IPS-18c (cell line): Measurements from ENCODE around the gene ANKRD27.
"Not testable (repeated sequence)": the region's sequence is repeated elsewhere in the genome, so short reads cannot be mapped to it uniquely, and the experiment has no call there.

Experiments used
- H3K4me3 ChIP-seq: 2 replicates; pipeline ENCODE4 v1.7.0; 2013; ENCODE audit warnings: low read depth, mild to moderate bottlenecking, low read length, moderate library complexity; ENCODE audit not compliant: insufficient read depth
- H3K9me3 ChIP-seq: one replicate; pipeline ENCODE4 v1.6.1; 2013; ENCODE audit warnings: mild to moderate bottlenecking, low read length, moderate library complexity; ENCODE audit not compliant: control insufficient read depth, insufficient read depth

The ANKRD27 gene

GRCh38 chr19:32595491-32595890 is 79.5 kb downstream of the ANKRD27 start:
- no peak overlapping the region for H3K4me3 ChIP-seq
- no peaks in the 10 kb centered on the region for H3K9me3 ChIP-seq

GRCh38 chr19:32594021-32594420 is 81.0 kb downstream of the ANKRD27 start:
- Histone ChIP-seq H3K4me3 (no peak overlapping the region), H3K9me3 (no peaks in the 10 kb centered on the region)

- not testable (repeated sequence) for H3K9me3 ChIP-seq, H3K4me3 ChIP-seq
Measured at GRCh38 chr19:32587747-32588504, 87.1 kb downstream of the ANKRD27 start.

GRCh38 chr19:32581705-32582179 is 93.2 kb downstream of the ANKRD27 start:
- peak overlapping the region; percentile 93 for H3K4me3 ChIP-seq
- H3K9me3 ChIP-seq = no peaks in the 10 kb centered on the region

- H3K9me3 ChIP-seq = no peaks in the 10 kb centered on the region
- H3K4me3 ChIP-seq = peak within 1 kb of the TSS; percentile 93
Measured at GRCh38 chr19:32580901-32581704, 93.9 kb downstream of the ANKRD27 start, which contains the start of gene PDCD5. PDCD5 (plus strand) TSS chr19:32581190; CDS start chr19:32581262, 72 bp downstream.

GRCh38 chr19:32580353-32580900 is 94.6 kb downstream of the ANKRD27 start:
- peak overlapping the region; percentile 93 for H3K4me3 ChIP-seq
- no peaks in the 10 kb centered on the region for H3K9me3 ChIP-seq

- no peak overlapping the region for H3K4me3 ChIP-seq
- H3K9me3 ChIP-seq = no peaks in the 10 kb centered on the region
Measured at GRCh38 chr19:32576790-32577189, 98.2 kb downstream of the ANKRD27 start.

- Histone ChIP-seq H3K9me3 (no peaks in the 10 kb centered on the region), H3K4me3 (no peak overlapping the region)
Measured at GRCh38 chr19:32573492-32573794, 101.5 kb downstream of the ANKRD27 start.

GRCh38 chr19:32572700-32573491 is 102.1 kb downstream of the ANKRD27 start:
- H3K9me3 ChIP-seq, H3K4me3 ChIP-seq: not testable (repeated sequence)

GRCh38 chr19:32571471-32572075 is 103.4 kb downstream of the ANKRD27 start:
- H3K9me3 ChIP-seq, H3K4me3 ChIP-seq: not testable (repeated sequence)

- Histone ChIP-seq H3K4me3 (no peak overlapping the region), H3K9me3 (no peaks in the 10 kb centered on the region)
Measured at GRCh38 chr19:32570081-32570785, 104.7 kb downstream of the ANKRD27 start.

- H3K4me3 ChIP-seq = no peak overlapping the region
- no peaks in the 10 kb centered on the region for H3K9me3 ChIP-seq
Measured at GRCh38 chr19:32567486-32567885, 107.5 kb downstream of the ANKRD27 start.

- Histone ChIP-seq H3K9me3 (no peaks in the 10 kb centered on the region), H3K4me3 (no peak overlapping the region)
Measured at GRCh38 chr19:32566246-32566830, 108.6 kb downstream of the ANKRD27 start.

- no peak overlapping the region for H3K4me3 ChIP-seq
- H3K9me3 ChIP-seq = no peaks in the 10 kb centered on the region
Measured at GRCh38 chr19:32563761-32564160, 111.2 kb downstream of the ANKRD27 start.

- Histone ChIP-seq H3K9me3 (no peaks in the 10 kb centered on the region), H3K4me3 (no peak overlapping the region)
Measured at GRCh38 chr19:32558607-32559228, 116.3 kb downstream of the ANKRD27 start.

- Histone ChIP-seq H3K9me3 (no peaks in the 10 kb centered on the region), H3K4me3 (no peak overlapping the region)
Measured at GRCh38 chr19:32555786-32556185, 119.2 kb downstream of the ANKRD27 start.
